ENCODE measurements around the gene AQP9. TPM values are rescaled to one million over a fixed set of nuclear protein-coding genes. Genes with fewer than 3 reads are reported as not detected.

AQP9 gene
- total RNA-seq, 1 experiment from 2014 or later, result not detected

GRCh38 chr15:58223432-58223831 lies 85.3 kb downstream of the AQP9 start:
- intact Hi-C loops (cut with micrococcal nuclease; ENCODE audit: unreplicated experiment), result loop anchor here (10.0 kb wide), 3 partner anchors 661 to 1271 kb away; no protein-coding TSS in a partner anchor
- no peaks in the 10 kb centered on the region for H3K36me3 ChIP-seq (ENCODE audit: insufficient read depth, low read length, poor library complexity, severe bottlenecking)
- CTCF ChIA-PET, result interaction anchor here (0.5 kb wide), 1 partner anchor 943 kb away, joined by 5 read pairs; no protein-coding TSS in a partner anchor
- no peak overlapping the region for H3K4me3 ChIP-seq (ENCODE audit: low read depth, low read length, poor library complexity, severe bottlenecking)
- DNase-seq (ENCODE audit: low spot score), result no peak
- no peaks in the 10 kb centered on the region for H3K4me1 ChIP-seq (ENCODE audit: insufficient read depth, low read length, poor library complexity, severe bottlenecking)
- no peaks in the 10 kb centered on the region for H3K9me3 ChIP-seq (ENCODE audit: low read depth, low read length, poor library complexity, severe bottlenecking)
- BruUV-seq (replicated peaks), result no TSS peak
- TF ChIP-seq CTCF (conservative IDR thresholded peaks at IDR 0.05; ENCODE audit: low read depth, low read length), result no peak
- POLR2A ChIA-PET (ENCODE audit: low non-redundant PET), result no interaction called here
- no peak overlapping the region for H3K27ac ChIP-seq (ENCODE audit: low read depth, low read length, poor library complexity, severe bottlenecking)
- no peaks in the 10 kb centered on the region for H3K27me3 ChIP-seq (replicated peaks; ENCODE audit: insufficient read depth, low read depth, low read length, poor library complexity)

- BruUV-seq (replicated peaks), result no TSS peak
- DNase-seq (ENCODE audit: low spot score), result no peak
- Histone ChIP-seq H3K27me3 (replicated peaks; ENCODE audit: insufficient read depth, low read depth, low read length, poor library complexity) (no peaks in the 10 kb centered on the region), H3K4me3 (ENCODE audit: low read depth, low read length, poor library complexity, severe bottlenecking) (no peak overlapping the region), H3K4me1 (ENCODE audit: insufficient read depth, low read length, poor library complexity, severe bottlenecking) (peaks cover 6% of the 10 kb centered on the region), H3K36me3 (ENCODE audit: insufficient read depth, low read length, poor library complexity, severe bottlenecking) (no peaks in the 10 kb centered on the region), H3K27ac (ENCODE audit: low read depth, low read length, poor library complexity, severe bottlenecking) (no peak overlapping the region), H3K9me3 (ENCODE audit: low read depth, low read length, poor library complexity, severe bottlenecking) (no peaks in the 10 kb centered on the region)
- CTCF ChIA-PET, result no interaction called here
- POLR2A ChIA-PET (ENCODE audit: low non-redundant PET), result no interaction called here
- TF ChIP-seq CTCF (conservative IDR thresholded peaks at IDR 0.05; ENCODE audit: low read depth, low read length) (no peak), EZH2 (IDR thresholded peaks at IDR 0.05; ENCODE audit: borderline replicate concordance, low read depth, low read length, poor library complexity, severe bottlenecking) (no peak)
- intact Hi-C loops (cut with micrococcal nuclease; ENCODE audit: unreplicated experiment), result loop anchor here (10.0 kb wide), 3 partner anchors 661 to 1271 kb away; no protein-coding TSS in a partner anchor
Observed at GRCh38 chr15:58224068-58224467, 85.9 kb downstream of the AQP9 start.

- Histone ChIP-seq H3K27ac (ENCODE audit: low read depth, low read length, poor library complexity, severe bottlenecking) (no peak overlapping the region), H3K36me3 (ENCODE audit: insufficient read depth, low read length, poor library complexity, severe bottlenecking) (no peaks in the 10 kb centered on the region), H3K27me3 (replicated peaks; ENCODE audit: insufficient read depth, low read depth, low read length, poor library complexity) (no peaks in the 10 kb centered on the region), H3K4me3 (ENCODE audit: low read depth, low read length, poor library complexity, severe bottlenecking) (no peak overlapping the region), H3K4me1 (ENCODE audit: insufficient read depth, low read length, poor library complexity, severe bottlenecking) (peaks cover 12% of the 10 kb centered on the region), H3K9me3 (ENCODE audit: low read depth, low read length, poor library complexity, severe bottlenecking) (no peaks in the 10 kb centered on the region)
- intact Hi-C loops (cut with micrococcal nuclease; ENCODE audit: unreplicated experiment), result loop anchor here (2.0 to 10.0 kb wide), 5 partner anchors 534 to 1301 kb away; no protein-coding TSS in a partner anchor
- peak; percentile 87 for TF ChIP-seq CTCF (conservative IDR thresholded peaks at IDR 0.05; ENCODE audit: low read depth, low read length)
- TF ChIP-seq EZH2 (IDR thresholded peaks at IDR 0.05; ENCODE audit: borderline replicate concordance, low read depth, low read length, poor library complexity, severe bottlenecking), result no peak
- BruUV-seq (replicated peaks), result no TSS peak
- POLR2A ChIA-PET (ENCODE audit: low non-redundant PET), result interaction anchor here (0.6 kb wide), 1 partner anchor 933 kb away, joined by 3 read pairs; no protein-coding TSS in a partner anchor
- DNase-seq (ENCODE audit: low spot score), result peak; percentile 86
- CTCF ChIA-PET, result interaction anchor here (0.6 to 0.9 kb wide), 4 partner anchors 543 to 1301 kb away, joined by 3 to 4 read pairs (median 4); partner anchors contain the start of gene MINDY2
Observed at GRCh38 chr15:58227706-58228543, 89.7 kb downstream of the AQP9 start.
